Caco-2 (cell line): Measurements from ENCODE around the gene KLF13. TPM values are rescaled to one million over a fixed set of nuclear protein-coding genes. Genes with fewer than 3 reads are reported as not detected.

Source experiments
- BruUV-seq: library from RNA; stranded (reverse); fragments of 400-500 nt; replicated peaks from 2 replicates; lab custom pipeline; 2021; lab: Mats Ljungman, UMichigan
- CTCF ChIA-PET: fragments of 300-600 bp; sonication (Branson Sonifier 250); formaldehyde crosslinking; loops from one replicate; lab custom pipeline; 2022; ENCODE audit warnings: antibody characterized with exemption; lab: Charles Lee
- POLR2A ChIA-PET: fragments of 300-600 bp; sonication (Branson Sonifier 250); formaldehyde crosslinking; loops from one replicate; lab custom pipeline; 2022; ENCODE audit warnings: antibody characterized with exemption; lab: Charles Lee
- DNase-seq, 2 experiments: peaks; one replicate each; pipeline versions ENCODE4 v3.0.0 to v3.0.0-alpha.2; 2020 to 2022
- H3K27me3 ChIP-seq: replicated peaks from 2 replicates; pipeline ENCODE4 v1.6.0; 2011; ENCODE audit warnings: low read length; ENCODE audit not compliant: control insufficient read depth, insufficient read depth
- H3K36me3 ChIP-seq: 2 replicates; pipeline ENCODE4 v1.5.1; 2011; ENCODE audit warnings: low read length; ENCODE audit not compliant: control insufficient read depth, insufficient read depth
- H3K4me1 ChIP-seq: fragments of 250-450 bp; sonication (Bioruptor Pico); 2 replicates; pipeline ENCODE4 v1.5.1; 2020; ENCODE audit warnings: mild to moderate bottlenecking
- H3K4me3 ChIP-seq: 2 replicates; pipeline ENCODE4 v1.5.1; 2011; ENCODE audit warnings: low read depth, mild to moderate bottlenecking, control low read depth, low read length
- H3K9me3 ChIP-seq: fragments of 250-450 bp; sonication (Bioruptor Pico); 2 replicates; pipeline ENCODE4 v1.5.1; 2020; ENCODE audit warnings: mild to moderate bottlenecking, moderate library complexity
- H3K27ac Mint-ChIP-seq: one replicate; pipeline ENCODE4 v1.8.0; 2022; ENCODE audit warnings: mixed read lengths; ENCODE audit not compliant: unreplicated experiment
- H3K27me3 Mint-ChIP-seq: one replicate; pipeline ENCODE4 v1.8.0; 2022; ENCODE audit warnings: mixed read lengths; ENCODE audit not compliant: insufficient read depth, unreplicated experiment
- H3K36me3 Mint-ChIP-seq: one replicate; pipeline ENCODE4 v1.8.0; 2022; ENCODE audit warnings: mild to moderate bottlenecking, mixed read lengths; ENCODE audit not compliant: insufficient read depth, unreplicated experiment
- H3K4me1 Mint-ChIP-seq: one replicate; pipeline ENCODE4 v1.8.0; 2022; ENCODE audit warnings: low read depth, mixed read lengths; ENCODE audit not compliant: unreplicated experiment
- H3K4me3 Mint-ChIP-seq: one replicate; pipeline ENCODE4 v1.8.0; 2022; ENCODE audit warnings: mild to moderate bottlenecking, moderate library complexity, mixed read lengths; ENCODE audit not compliant: unreplicated experiment
- H3K9me3 Mint-ChIP-seq: one replicate; pipeline ENCODE4 v1.8.0; 2022; ENCODE audit warnings: mixed read lengths; ENCODE audit not compliant: unreplicated experiment
- CTCF ChIP-seq, 2 experiments: fragments of 200-600 bp in 1 of 2; IDR thresholded peaks; 1 replicate in 1 of 2; 2 replicates in 1 of 2; pipeline versions ENCODE4 v1.5.1 to v1.8.0; 2011 to 2022; ENCODE audit warnings: antibody characterized with exemption in 1 of 2, control low read depth in 1 of 2, inconsistent platforms in 1 of 2, low read depth in 1 of 2, low read length in 1 of 2, mild to moderate bottlenecking in 1 of 2, moderate library complexity in 1 of 2; ENCODE audit not compliant: insufficient read depth in 1 of 2, severe bottlenecking in 1 of 2, unreplicated experiment in 1 of 2
- intact Hi-C: fragments of 100-400 bp; cut with micrococcal nuclease; formaldehyde crosslinking; loops from one replicate; pipeline ENCODE4 v1.10.0; 2022; ENCODE audit not compliant: unreplicated experiment
- total RNA-seq: library from RNA; stranded (reverse); gene quantifications from 2 replicates; pipeline ENCODE4 v1.2.3, GENCODE V29; 2022

The KLF13 gene
- total RNA-seq, 1 experiment from 2014 or later, result 18.8 TPM

DNA sequence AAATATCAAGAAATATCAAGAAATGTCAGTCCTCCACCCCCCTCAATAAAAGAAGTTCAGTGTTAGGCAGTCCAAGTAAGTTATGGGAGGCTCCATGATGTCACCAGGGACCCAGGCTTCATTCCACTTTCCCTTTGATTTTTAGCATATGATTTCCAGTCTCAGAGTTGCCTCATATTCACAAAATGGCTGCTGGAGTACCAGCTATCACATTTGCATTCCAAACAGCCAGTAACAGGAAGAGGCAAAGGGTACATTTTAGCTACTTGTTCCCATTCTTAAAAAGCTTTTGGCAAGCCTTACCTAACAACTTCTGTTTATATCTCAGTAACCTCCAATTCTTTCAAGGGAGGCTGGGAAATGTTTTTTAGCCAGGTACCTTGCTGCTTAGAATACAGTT, 13.4 kb upstream of the KLF13 start:
- no peaks in the 10 kb centered on the region for H3K27me3 ChIP-seq
- H3K27me3 Mint-ChIP-seq, result no peaks in the 10 kb centered on the region
- ChIA-PET POLR2A (no interaction called here), CTCF (interaction anchor here (1.2 kb wide), 1 partner anchor 122 kb away, joined by 4 read pairs; no protein-coding TSS in a partner anchor)
- no peaks in the 10 kb centered on the region for H3K4me1 ChIP-seq
- no peaks in the 10 kb centered on the region for H3K36me3 ChIP-seq
- peaks cover 13% of the 10 kb centered on the region for H3K9me3 ChIP-seq
- peak in 1 of 2 experiments; percentile 1 for DNase-seq
- H3K36me3 Mint-ChIP-seq, result no peaks in the 10 kb centered on the region
- intact Hi-C loops, result no loop called here
- no TSS peak for BruUV-seq
- TF ChIP-seq CTCF (IDR thresholded peaks at IDR 0.05; ENCODE audit: insufficient read depth in 1 of 2, low read depth in 1 of 2, low read length in 1 of 2, severe bottlenecking in 1 of 2, unreplicated experiment in 1 of 2), result no peak
- no peak overlapping the region for H3K4me3 Mint-ChIP-seq
- no peaks in the 10 kb centered on the region for H3K9me3 Mint-ChIP-seq
- H3K27ac Mint-ChIP-seq, result no peak overlapping the region
- H3K4me1 Mint-ChIP-seq, result no peaks in the 10 kb centered on the region
- H3K4me3 ChIP-seq, result no peak overlapping the region

DNA sequence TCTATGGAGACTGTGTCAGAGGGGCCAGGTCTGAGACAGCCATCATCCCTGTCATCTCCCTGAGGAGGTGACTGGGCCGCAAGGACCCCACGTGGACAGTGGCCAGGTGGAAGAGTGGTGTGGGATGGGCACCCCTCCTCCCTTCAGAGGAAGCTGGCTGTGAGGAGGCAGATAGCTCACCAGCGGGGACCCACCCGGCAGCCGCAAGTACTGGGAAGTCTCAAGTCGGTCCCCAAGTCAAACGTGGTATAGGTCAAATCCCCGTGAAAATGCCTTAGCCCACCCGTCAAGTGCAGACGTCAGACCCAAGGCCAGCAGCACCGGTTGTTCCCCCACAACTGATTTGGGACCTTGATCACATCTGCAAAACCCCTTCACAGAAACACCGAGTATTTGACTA, 12.3 kb upstream of the KLF13 start:
- POLR2A ChIA-PET, result no interaction called here
- H3K36me3 ChIP-seq, result no peaks in the 10 kb centered on the region
- CTCF ChIA-PET, result no interaction called here

DNA sequence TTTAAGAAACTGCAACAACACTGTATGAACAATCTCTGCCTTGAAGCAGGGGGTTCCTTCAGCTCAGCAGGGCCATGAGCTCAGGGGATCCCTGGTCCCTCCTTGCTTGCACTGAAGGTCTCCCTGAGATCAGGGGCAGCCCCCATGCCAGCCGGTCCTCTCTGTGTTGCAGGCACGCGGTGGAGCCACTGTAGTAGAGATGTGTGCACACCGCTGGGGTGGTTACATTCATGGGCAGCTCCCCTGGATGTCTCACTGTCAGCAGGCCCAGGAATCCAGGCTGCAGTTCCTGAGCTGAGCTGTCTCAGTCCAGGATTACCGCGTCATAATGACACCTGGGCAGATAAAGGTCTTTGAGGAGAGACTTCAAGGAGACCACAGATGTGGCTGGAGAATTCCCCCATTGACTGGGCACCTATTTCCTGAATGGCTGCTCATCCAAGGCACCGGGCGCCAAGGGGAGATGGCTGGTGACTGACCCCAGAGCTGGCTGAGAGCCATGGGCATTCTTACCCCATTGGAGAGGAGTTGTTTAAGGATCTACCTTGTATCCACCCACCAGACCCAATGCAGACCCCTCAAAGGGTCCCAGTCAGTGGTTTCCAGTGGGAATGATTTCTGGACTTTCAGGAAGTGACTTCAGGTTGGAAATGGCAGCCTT, 10.4 kb upstream of the KLF13 start:
- intact Hi-C loops, result no loop called here
- no peaks in the 10 kb centered on the region for H3K27me3 Mint-ChIP-seq
- ChIA-PET CTCF (interaction anchor here (0.6 kb wide), 1 partner anchor 13 kb away, joined by 3 read pairs; no protein-coding TSS in a partner anchor), POLR2A (interaction anchor here (0.5 kb wide), 1 partner anchor 10 kb away, joined by 7 read pairs; the partner anchor contains the start of gene KLF13)
- H3K4me1 ChIP-seq, result no peaks in the 10 kb centered on the region
- no peaks in the 10 kb centered on the region for H3K36me3 Mint-ChIP-seq
- no peak for DNase-seq
- H3K27me3 ChIP-seq, result no peaks in the 10 kb centered on the region
- H3K9me3 ChIP-seq, result peaks cover 13% of the 10 kb centered on the region
- BruUV-seq, result no TSS peak
- no peaks in the 10 kb centered on the region for H3K36me3 ChIP-seq
- no peak overlapping the region for H3K4me3 ChIP-seq
- TF ChIP-seq CTCF (IDR thresholded peaks at IDR 0.05; ENCODE audit: insufficient read depth in 1 of 2, low read depth in 1 of 2, low read length in 1 of 2, severe bottlenecking in 1 of 2, unreplicated experiment in 1 of 2), result no peak
- H3K27ac Mint-ChIP-seq, result no peak overlapping the region
- no peaks in the 10 kb centered on the region for H3K9me3 Mint-ChIP-seq
- no peak overlapping the region for H3K4me3 Mint-ChIP-seq
- peaks cover 7% of the 10 kb centered on the region for H3K4me1 Mint-ChIP-seq

More for the DNA sequence above, 12.3 kb upstream of the KLF13 start:
- no peak overlapping the region for H3K27ac Mint-ChIP-seq
- H3K4me3 ChIP-seq, result no peak overlapping the region
- H3K4me1 ChIP-seq, result no peaks in the 10 kb centered on the region
- H3K27me3 ChIP-seq, result no peaks in the 10 kb centered on the region
- H3K27me3 Mint-ChIP-seq, result no peaks in the 10 kb centered on the region
- H3K4me3 Mint-ChIP-seq, result no peak overlapping the region
- no peaks in the 10 kb centered on the region for H3K36me3 Mint-ChIP-seq
- BruUV-seq, result no TSS peak
- no peak for TF ChIP-seq CTCF (IDR thresholded peaks at IDR 0.05; ENCODE audit: insufficient read depth in 1 of 2, low read depth in 1 of 2, low read length in 1 of 2, severe bottlenecking in 1 of 2, unreplicated experiment in 1 of 2)
- H3K9me3 Mint-ChIP-seq, result no peaks in the 10 kb centered on the region
- no peaks in the 10 kb centered on the region for H3K4me1 Mint-ChIP-seq
- DNase-seq, result no peak
- H3K9me3 ChIP-seq, result peaks cover 13% of the 10 kb centered on the region
- intact Hi-C loops, result no loop called here
